CD14-positive monocyte (primary cell): ENCODE measurements around the gene HIVEP3. TPM values are rescaled to one million over a fixed set of nuclear protein-coding genes. Genes with fewer than 3 reads are reported as not detected.

ENCODE experiments used
- DNase-seq, 3 donors: peaks; one replicate each; pipeline ENCODE4 v3.0.0-alpha.2; 2011 to 2022
- H2AFZ ChIP-seq: 2 replicates; pipeline ENCODE4 v1.6.0; 2012; ENCODE audit warnings: mild to moderate bottlenecking, low read depth, low read length, inconsistent platforms; ENCODE audit not compliant: insufficient read depth, poor library complexity, severe bottlenecking
- H3K27ac ChIP-seq, 2 donors: 1 replicate in 1 of 2; 2 replicates in 1 of 2; pipeline ENCODE4 v1.5.1; 2012 to 2013; ENCODE audit warnings: low read length in 2 of 2, control low read depth in 1 of 2, inconsistent platforms in 1 of 2, low read depth in 1 of 2, mild to moderate bottlenecking in 1 of 2
- H3K27me3 ChIP-seq, 2 donors: one replicate each; pipeline versions ENCODE4 v1.6.0 to v1.6.1; 2011 to 2013; ENCODE audit warnings: low read length in 2 of 2; ENCODE audit not compliant: control insufficient read depth in 2 of 2, insufficient read depth in 2 of 2
- H3K36me3 ChIP-seq, 2 donors: replicated peaks in 1 of 2; 1 replicate in 1 of 2; 2 replicates in 1 of 2; pipeline versions ENCODE4 v1.5.1 to v1.6.1; 2012 to 2013; ENCODE audit warnings: low read length in 2 of 2, control low read depth in 1 of 2, inconsistent platforms in 1 of 2, mild to moderate bottlenecking in 1 of 2; ENCODE audit not compliant: insufficient read depth in 2 of 2, control insufficient read depth in 1 of 2
- H3K4me1 ChIP-seq, 2 donors: 1 replicate in 1 of 2; 2 replicates in 1 of 2; pipeline versions ENCODE4 v1.5.1 to v1.6.1; 2012 to 2013; ENCODE audit warnings: low read length in 2 of 2, control low read depth in 1 of 2, inconsistent platforms in 1 of 2, mild to moderate bottlenecking in 1 of 2, moderate library complexity in 1 of 2; ENCODE audit not compliant: insufficient read depth in 2 of 2, control insufficient read depth in 1 of 2
- H3K4me2 ChIP-seq: replicated peaks from 2 replicates; pipeline ENCODE3; 2012; ENCODE audit warnings: low read length, moderate library complexity, mild to moderate bottlenecking; ENCODE audit not compliant: poor library complexity, severe bottlenecking; ENCODE audit errors: extremely low read depth
- H3K4me3 ChIP-seq, 3 experiments: fragments of 200-600 bp in 1 of 3; sonication (generic) in 1 of 3; replicated peaks in 1 of 3; 1 replicate in 2 of 3; 2 replicates in 1 of 3; pipeline ENCODE4 v1.5.1; 2011 to 2013; ENCODE audit warnings: low read length in 3 of 3, mild to moderate bottlenecking in 3 of 3, control low read depth in 2 of 3, low read depth in 2 of 3, inconsistent platforms in 1 of 3, moderate library complexity in 1 of 3
- H3K79me2 ChIP-seq: 2 replicates; pipeline ENCODE4 v1.6.0; 2012; ENCODE audit warnings: mild to moderate bottlenecking, control low read depth, inconsistent platforms, low read length, moderate library complexity; ENCODE audit not compliant: insufficient read depth
- H3K9ac ChIP-seq: 2 replicates; pipeline ENCODE4 v1.6.0; 2017; ENCODE audit warnings: low read length, mild to moderate bottlenecking; ENCODE audit not compliant: insufficient read depth, poor library complexity, severe bottlenecking
- H3K9me3 ChIP-seq, 2 donors: replicated peaks in 1 of 2; 1 replicate in 1 of 2; 2 replicates in 1 of 2; pipeline versions ENCODE4 v1.5.1 to v1.6.1; 2012 to 2013; ENCODE audit warnings: low read length in 2 of 2, control low read depth in 1 of 2; ENCODE audit not compliant: control insufficient read depth in 1 of 2, insufficient read depth in 1 of 2
- H4K20me1 ChIP-seq: 2 replicates; pipeline ENCODE4 v1.6.0; 2012; ENCODE audit warnings: mild to moderate bottlenecking, low read length, control low read depth, moderate library complexity; ENCODE audit not compliant: insufficient read depth
- H3K27ac Mint-ChIP-seq, 7 donors: one replicate each; pipeline ENCODE4 v1.8.0; 2020; ENCODE audit warnings: mild to moderate bottlenecking in 7 of 7, mixed read lengths in 7 of 7, moderate library complexity in 6 of 7, inconsistent platforms in 2 of 7
- H3K27me3 Mint-ChIP-seq, 3 donors: one replicate each; pipeline ENCODE4 v1.8.0; 2021 to 2022; ENCODE audit warnings: low read depth in 3 of 3, mild to moderate bottlenecking in 3 of 3, mixed read lengths in 3 of 3, moderate library complexity in 3 of 3, inconsistent platforms in 1 of 3
- H3K36me3 Mint-ChIP-seq, 2 donors: one replicate each; pipeline ENCODE4 v1.8.0; 2020; ENCODE audit warnings: mixed read lengths in 2 of 2, inconsistent platforms in 1 of 2, mild to moderate bottlenecking in 1 of 2
- H3K4me1 Mint-ChIP-seq: one replicate; pipeline ENCODE4 v1.8.0; 2020; ENCODE audit warnings: mild to moderate bottlenecking, mixed read lengths
- H3K4me3 Mint-ChIP-seq, 2 donors: one replicate each; pipeline ENCODE4 v1.8.0; 2020; ENCODE audit warnings: mild to moderate bottlenecking in 2 of 2, mixed read lengths in 2 of 2, moderate library complexity in 1 of 2
- H3K9me3 Mint-ChIP-seq, 7 donors: one replicate each; pipeline ENCODE4 v1.8.0; 2020 to 2022; ENCODE audit warnings: mixed read lengths in 7 of 7, mild to moderate bottlenecking in 6 of 7, moderate library complexity in 6 of 7, inconsistent platforms in 2 of 7
- WGBS: methylation state at CpG from one replicate; pipeline ENCODE4 v1.1.5; 2013; ENCODE audit warnings: missing lambda C conversion rate; ENCODE audit not compliant: insufficient coverage; 5-methylcytosine and 5-hydroxymethylcytosine counted together
- intact Hi-C, 2 donors: fragments of 100-400 bp; cut with micrococcal nuclease; formaldehyde crosslinking; loops; one replicate each; pipeline versions ENCODE4 v1.15.0 to v1.15.1; 2023
- polyA plus RNA-seq, 3 donors: library from polyadenylated mRNA; depleted of rRNA in 1 of 3; unstranded in 2 of 3; stranded (reverse) in 1 of 3; fragments of 300-500 nt in 2 of 3; fragments of >200 nt in 1 of 3; fragmentation: Illumina TruSeq in 2 of 3; gene quantifications; 1 replicate in 2 of 3; 2 replicates in 1 of 3; pipeline ENCODE4 v1.2.3, GENCODE V29; 2012 to 2021
- TF ChIP-seq, protein P1 (sequence below): fragments of 200-600 bp; IDR thresholded peaks from one replicate; pipeline ENCODE4 v1.8.0; 2022; ENCODE audit warnings: antibody characterized with exemption, mild to moderate bottlenecking

Gene HIVEP3
- polyA plus RNA-seq, 3 donors, result 1.2 to 3.7 (median 1.8) TPM

- no peak for DNase-seq
- Histone ChIP-seq H4K20me1 (no peaks in the 10 kb centered on the region), H2AFZ (no peak overlapping the region), H3K36me3 (no peaks in the 10 kb centered on the region), H3K4me1 (peaks cover 35 to 42% of the 10 kb centered on the region in 2 donors), H3K4me3 (no peak overlapping the region), H3K4me2 (no peak overlapping the region), H3K27me3 (no peaks in the 10 kb centered on the region), H3K9me3 (no peaks in the 10 kb centered on the region), H3K79me2 (no peaks in the 10 kb centered on the region), H3K27ac (no peak overlapping the region), H3K9ac (no peak overlapping the region)
- WGBS, result 100% methylated on average over 1 of the region's 5 CpGs
- H3K9me3 Mint-ChIP-seq, result no peaks in the 10 kb centered on the region
- H3K36me3 Mint-ChIP-seq, result no peaks in the 10 kb centered on the region
- H3K27me3 Mint-ChIP-seq, result peaks cover 0 to 2% (median 1%) of the 10 kb centered on the region in 3 donors
- H3K4me3 Mint-ChIP-seq, result no peak overlapping the region
- H3K27ac Mint-ChIP-seq, result no peak overlapping the region
- intact Hi-C loops, result no loop called here
- H3K4me1 Mint-ChIP-seq, result peaks cover 43% of the 10 kb centered on the region
- TF ChIP-seq, protein P1, sequence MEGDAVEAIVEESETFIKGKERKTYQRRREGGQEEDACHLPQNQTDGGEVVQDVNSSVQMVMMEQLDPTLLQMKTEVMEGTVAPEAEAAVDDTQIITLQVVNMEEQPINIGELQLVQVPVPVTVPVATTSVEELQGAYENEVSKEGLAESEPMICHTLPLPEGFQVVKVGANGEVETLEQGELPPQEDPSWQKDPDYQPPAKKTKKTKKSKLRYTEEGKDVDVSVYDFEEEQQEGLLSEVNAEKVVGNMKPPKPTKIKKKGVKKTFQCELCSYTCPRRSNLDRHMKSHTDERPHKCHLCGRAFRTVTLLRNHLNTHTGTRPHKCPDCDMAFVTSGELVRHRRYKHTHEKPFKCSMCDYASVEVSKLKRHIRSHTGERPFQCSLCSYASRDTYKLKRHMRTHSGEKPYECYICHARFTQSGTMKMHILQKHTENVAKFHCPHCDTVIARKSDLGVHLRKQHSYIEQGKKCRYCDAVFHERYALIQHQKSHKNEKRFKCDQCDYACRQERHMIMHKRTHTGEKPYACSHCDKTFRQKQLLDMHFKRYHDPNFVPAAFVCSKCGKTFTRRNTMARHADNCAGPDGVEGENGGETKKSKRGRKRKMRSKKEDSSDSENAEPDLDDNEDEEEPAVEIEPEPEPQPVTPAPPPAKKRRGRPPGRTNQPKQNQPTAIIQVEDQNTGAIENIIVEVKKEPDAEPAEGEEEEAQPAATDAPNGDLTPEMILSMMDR, result no peak
These were observed 124.7 kb downstream of the HIVEP3 start for GRCh38 chr1:41794031-41794430.

GRCh38 chr1:41792485-41792770 is 126.3 kb downstream of the HIVEP3 start:
- H3K36me3 ChIP-seq, result no peaks in the 10 kb centered on the region
- H3K27ac ChIP-seq, result peak overlapping the region; percentile 24 to 54
- H3K4me2 ChIP-seq, result no peak overlapping the region
- peak overlapping the region in 1 of 2 donors; percentile 51 for H3K4me3 Mint-ChIP-seq
- H3K27me3 ChIP-seq, result no peaks in the 10 kb centered on the region
- H3K9ac ChIP-seq, result no peak overlapping the region
- peaks cover 0 to 1% of the 10 kb centered on the region in 2 donors for H3K36me3 Mint-ChIP-seq
- TF ChIP-seq, protein P1, result no peak
- peaks cover 31 to 38% of the 10 kb centered on the region in 2 donors for H3K4me1 ChIP-seq
- no peak overlapping the region for H3K4me3 ChIP-seq
- no peaks in the 10 kb centered on the region for H4K20me1 ChIP-seq
- H3K4me1 Mint-ChIP-seq, result peaks cover 42% of the 10 kb centered on the region
- H3K27ac Mint-ChIP-seq, result peak overlapping the region in 5 of 7 donors; percentile 15 to 73 (median 61)
- H2AFZ ChIP-seq, result peak overlapping the region; percentile 69
- H3K9me3 Mint-ChIP-seq, result no peaks in the 10 kb centered on the region
- no peaks in the 10 kb centered on the region for H3K79me2 ChIP-seq
- no peaks in the 10 kb centered on the region for H3K9me3 ChIP-seq
- intact Hi-C loops, result no loop called here
- DNase-seq, result no peak
- H3K27me3 Mint-ChIP-seq, result peaks cover 0 to 2% (median 1%) of the 10 kb centered on the region in 3 donors
